Activated effector memory CD4-positive, alpha-beta T cell treated with anti-CD3 and anti-CD28 coated beads, Interleukin-2, amount 50 U/mL, for 16 hours (primary cell): Measurements from ENCODE around the gene RPP21.
A peak's percentile ranks its signal among the peaks of the same experiment; 100 is the strongest.
"Not testable (repeated sequence)": the region's sequence is repeated elsewhere in the genome, so short reads cannot be mapped to it uniquely, and the experiment has no call there.

Source experiments
- DNase-seq: peaks from one replicate; pipeline ENCODE4 v3.0.0-alpha.2; 2020

RPP21 gene

GRCh38 chr6:30331981-30332380, 13.0 kb upstream of the RPP21 start:
- DNase-seq, result no peak

DNA sequence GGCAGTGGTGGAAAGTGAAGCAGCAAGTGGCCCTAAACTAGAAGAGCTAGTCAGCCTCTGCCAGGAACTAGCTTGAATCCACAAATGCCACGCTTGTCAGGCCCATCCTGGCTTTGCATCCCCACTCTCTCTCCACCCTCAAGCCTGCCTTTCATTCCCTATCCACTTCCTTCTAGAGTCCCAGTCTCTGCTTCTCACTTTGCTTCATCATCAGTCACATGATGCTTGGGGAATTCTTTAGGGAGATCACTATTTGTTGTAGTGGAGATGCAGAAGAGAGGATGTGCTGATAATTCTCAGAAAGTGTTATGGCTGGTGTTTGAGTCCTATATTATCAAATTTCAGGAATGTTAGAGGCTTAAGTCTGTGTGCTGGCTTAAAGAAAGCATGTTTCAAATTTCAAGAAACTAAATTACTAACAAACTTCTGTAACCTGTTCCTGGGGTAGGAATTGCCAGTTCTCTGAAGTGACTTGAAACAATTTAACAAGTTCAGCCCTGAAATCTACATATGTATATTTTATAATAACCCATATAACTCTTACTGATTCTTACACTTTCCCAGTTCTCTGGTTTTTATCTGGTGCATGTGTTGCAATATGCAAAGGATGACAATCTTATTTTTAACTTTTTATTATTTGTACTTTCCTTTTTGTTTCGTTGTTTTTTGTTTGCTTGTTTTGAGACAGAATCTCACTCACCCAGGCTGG, 10.7 kb upstream of the RPP21 start:
- DNase-seq, result no peak

GRCh38 chr6:30340589-30341054, 4.3 kb upstream of the RPP21 start:
- no peak for DNase-seq

GRCh38 chr6:30341218-30341617, 3.7 kb upstream of the RPP21 start:
- DNase-seq, result no peak

- DNase-seq, result no peak
Observed at GRCh38 chr6:30341728-30342127, 3.2 kb upstream of the RPP21 start.

DNA sequence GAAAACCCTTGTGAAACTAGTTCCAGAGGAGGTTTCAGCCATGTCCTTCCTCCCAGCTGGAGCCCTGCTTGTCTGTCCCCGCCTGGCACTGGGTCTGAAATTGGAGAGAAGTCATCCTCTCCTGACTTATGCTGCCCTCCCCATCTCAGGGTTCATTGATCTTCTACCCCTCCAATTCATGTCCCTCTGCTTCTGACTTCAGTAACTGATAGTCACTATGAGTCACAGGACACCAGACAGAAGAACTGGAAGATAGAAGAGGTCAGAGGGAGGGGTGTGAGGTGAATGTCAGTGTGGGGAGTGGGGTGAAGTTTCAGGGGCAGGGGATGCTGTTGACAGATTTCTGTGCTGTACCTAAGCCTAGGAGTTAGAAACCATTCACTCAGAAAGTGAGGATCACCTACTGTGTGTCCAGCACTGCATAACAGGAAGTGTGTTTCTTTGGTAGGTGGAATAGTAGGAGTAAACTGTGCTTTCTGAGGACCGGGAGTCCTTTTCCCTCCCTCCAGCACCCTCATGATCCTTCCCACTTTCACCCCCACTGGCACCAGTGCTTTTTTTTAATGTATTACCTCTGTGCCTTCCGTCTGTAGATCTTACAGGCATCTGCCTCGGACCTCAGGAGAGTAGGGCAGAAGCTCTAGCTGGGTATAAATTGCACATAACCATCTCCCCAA, 627 bp upstream of the RPP21 start:
- no peak for DNase-seq

DNA sequence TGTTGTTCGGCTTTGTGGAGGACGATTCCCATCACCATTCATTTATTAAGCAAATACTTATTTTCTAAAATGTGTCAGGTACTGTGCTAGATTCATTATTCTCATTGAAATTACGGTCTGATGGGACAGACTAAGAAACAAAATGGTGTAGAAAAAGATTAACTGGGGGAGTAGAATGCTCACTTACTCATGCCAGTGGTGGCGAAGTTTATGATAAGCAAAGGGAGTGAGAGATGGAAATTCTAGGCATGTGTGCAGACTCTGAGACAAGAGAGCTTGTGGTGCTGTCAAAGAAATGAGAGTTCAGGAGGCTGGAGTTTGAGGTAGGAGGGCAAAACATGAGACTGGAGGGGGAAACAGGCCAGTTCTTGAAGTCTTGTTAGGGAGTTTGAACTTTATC, 896 bp downstream of the RPP21 start:
- DNase-seq, result no peak

DNA sequence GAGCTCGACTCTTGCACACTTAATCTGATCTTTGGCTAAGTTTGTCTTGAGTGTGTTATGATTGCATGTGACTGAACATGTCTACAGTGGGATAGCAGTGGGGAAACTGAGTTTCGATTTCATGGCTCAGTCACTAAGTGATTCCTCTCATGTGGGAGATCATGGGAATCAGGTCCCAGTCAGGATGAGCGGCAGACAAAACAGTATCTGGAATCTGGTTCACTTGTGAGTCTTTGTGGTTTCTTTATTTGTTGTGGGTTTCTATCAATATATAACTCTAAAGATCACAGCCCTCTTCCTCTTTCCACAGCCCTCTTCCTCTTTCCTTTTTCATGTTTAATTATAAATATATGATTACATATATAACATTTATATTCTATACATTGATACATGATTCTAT, 4.0 kb downstream of the RPP21 start:
- DNase-seq, result no peak

DNA sequence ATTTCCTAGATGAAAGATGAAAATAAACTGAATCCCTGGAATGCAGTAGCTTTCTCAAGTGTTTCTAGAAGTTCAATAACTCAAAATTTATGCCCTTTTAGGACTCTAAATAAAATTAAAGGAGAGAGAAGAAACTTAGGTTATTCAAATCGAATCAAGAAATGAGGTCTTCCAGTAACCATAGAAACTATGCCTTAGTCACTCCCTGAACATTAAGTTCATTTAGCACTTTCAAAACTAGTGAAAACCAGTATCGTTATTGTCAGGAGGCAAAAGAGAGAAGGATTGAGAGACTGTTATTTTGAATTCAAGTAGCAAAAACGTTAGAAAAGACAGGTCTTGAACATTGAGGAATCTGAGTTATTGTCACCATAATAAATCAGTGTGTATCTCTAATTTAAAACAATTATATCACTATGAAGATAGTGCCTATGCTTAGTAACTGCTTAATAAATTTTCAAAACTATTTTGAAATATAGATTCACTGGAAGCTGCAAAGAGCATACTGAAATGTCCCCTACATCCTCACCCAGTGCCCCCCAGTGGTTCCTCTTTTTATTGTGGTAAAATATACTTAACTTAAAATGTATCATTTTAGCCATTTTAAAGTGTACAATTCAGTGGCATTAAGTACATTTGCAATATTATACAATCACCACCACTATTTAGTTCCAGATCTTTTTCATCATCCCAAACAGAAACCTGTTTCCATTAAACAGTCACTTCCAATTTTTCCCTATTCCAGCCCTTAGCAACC, 4.6 kb downstream of the RPP21 start:
- DNase-seq, result no peak

DNA sequence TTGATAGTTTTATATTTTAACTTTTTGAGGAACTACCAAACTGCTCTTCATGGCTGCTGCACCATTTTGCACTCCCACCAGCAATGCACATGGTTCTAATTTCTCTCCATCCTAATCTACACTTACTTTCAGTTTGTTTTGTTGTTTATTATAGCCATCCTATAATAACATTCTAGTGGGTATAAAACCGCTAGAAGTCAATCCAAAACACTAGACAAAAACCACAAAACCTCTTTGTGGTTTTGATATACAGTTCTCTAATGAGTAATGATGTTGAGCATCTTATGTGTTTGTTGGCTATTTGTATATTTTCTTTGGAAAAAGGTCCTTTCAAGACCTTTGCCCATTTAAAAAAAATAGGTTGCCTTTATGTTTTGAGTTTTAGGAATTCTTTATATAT, 5.6 kb downstream of the RPP21 start:
- DNase-seq, result no peak

GRCh38 chr6:30352550-30352949, 7.6 kb downstream of the RPP21 start:
- DNase-seq, result no peak

DNA sequence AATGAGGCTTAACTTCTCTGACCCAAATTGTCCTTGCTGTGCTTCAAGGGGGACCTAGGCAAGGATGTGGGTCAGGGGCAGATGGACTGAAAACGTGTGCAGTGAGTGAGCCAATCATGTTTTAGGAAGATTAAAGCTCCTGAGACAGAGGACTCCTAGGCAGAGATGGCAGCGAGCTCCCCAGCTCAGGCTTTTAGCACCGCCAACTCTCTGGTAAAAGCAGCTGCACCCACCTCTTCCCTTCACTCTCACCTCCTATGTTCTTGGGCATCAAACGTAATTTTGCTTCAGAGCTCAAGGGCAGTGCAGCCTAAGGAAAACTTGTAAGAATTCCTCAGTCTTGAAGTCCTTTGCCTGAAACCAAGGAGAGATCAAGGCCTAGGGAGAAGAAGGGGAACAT, 10.3 kb downstream of the RPP21 start:
- no peak for DNase-seq

GRCh38 chr6:30356536-30356935, 11.6 kb downstream of the RPP21 start:
- no peak for DNase-seq

DNA sequence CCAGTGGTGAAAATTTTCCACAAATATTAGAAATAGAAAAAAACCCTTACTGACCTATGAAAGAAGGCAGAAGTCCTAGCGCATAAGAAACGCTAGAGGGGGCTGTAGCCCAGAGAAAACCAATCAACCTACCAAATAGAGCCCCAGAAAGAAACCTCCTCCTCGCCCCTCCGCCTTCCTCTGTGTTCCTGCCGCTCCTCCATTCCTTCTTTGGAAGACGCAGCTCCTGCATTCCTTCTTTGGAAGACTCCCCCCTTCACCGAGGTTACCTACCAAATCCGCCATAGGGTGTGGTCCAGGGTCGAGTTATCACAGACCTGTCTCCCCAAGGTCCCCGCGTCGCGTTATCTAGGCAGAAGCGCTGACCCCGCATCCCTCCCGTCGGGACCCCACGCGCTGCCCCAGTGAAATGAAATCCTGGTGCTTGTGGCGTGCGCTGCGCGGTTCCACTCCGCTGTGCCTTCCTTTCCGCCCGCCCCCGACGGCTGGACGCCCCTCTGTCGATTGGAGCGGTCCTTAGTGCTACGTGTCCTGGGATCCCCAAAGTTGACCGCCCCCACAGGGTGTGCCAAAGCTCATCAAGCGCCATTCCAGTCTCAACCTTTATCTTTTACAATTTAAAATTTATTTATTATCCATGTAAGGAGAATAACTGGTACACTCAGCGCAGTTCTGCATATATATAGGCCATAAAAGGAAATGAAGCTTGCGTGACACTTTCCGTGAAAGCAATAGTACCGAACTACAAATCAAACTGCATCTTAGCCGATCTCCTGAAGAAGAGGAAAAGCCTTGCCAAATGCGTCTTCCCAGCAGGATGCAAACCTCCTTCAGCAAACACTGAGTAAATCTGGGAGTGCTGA, 13.0 kb downstream of the RPP21 start:
- peak; percentile 80 for DNase-seq

DNA sequence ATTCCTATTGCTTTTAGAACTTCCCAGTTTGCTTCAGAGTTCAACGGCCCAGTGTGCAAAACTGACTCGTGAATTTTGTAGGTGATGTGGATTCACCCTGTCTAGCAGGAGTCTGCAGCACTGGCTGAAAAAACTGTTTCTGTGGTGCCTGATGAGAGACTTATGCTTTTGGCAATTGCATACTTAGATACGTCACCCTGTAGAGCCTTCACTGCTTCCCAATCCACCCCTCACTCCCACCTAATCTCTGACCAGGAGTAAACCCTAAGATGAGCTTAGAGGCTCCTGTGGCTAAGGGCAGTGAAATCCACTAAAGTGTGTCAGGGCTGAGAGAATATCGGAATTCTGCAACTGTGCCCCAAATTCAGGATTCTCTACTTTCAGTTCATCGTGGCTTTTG, 14.3 kb downstream of the RPP21 start:
- no peak for DNase-seq

DNA sequence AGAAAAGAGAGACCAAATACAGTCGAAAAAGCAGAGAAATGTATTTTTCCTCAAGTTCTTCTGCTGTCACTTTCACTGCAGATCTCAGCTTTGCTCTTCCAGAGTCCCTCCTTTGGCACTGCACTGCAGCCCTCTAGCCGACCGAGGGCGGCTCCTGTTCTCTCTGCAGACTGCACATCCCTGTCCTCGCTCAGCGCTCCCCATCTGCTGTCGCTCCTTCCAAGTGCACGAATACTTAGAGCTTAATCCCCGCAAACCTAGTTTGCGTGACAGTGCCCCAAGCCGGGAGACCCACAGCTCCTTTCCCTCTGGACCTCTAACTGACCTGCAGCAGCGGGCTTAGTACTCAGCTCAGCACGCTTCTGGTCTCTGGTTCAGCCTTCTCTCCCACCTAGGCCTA, 15.2 kb downstream of the RPP21 start:
- no peak for DNase-seq

GRCh38 chr6:30361661-30362060, 16.7 kb downstream of the RPP21 start:
- no peak for DNase-seq

- no peak for DNase-seq
Observed at GRCh38 chr6:30363459-30363858, 18.5 kb downstream of the RPP21 start.

- DNase-seq, result no peak
Observed at GRCh38 chr6:30364591-30364990, 19.6 kb downstream of the RPP21 start.

DNA sequence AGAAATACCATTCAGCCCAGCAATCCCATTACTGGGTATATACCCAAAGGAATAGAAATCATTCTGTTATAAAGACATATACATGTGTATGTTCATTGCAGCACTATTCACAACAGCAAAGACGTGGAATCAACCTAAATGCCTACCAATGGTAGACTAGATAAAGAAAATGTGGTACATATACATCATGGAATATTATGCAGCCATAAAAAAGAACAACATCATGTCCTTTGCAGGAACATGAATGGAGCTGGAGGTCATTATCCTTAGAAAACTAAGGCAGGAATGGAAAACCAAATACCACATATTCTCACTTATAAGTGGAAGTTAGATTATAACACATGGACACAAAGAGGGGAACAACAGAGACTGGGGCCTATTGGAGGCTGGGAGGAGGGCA, 24.3 kb downstream of the RPP21 start:
- DNase-seq, result not testable (repeated sequence)

GRCh38 chr6:30378290-30378937, 33.5 kb downstream of the RPP21 start:
- no peak for DNase-seq

DNA sequence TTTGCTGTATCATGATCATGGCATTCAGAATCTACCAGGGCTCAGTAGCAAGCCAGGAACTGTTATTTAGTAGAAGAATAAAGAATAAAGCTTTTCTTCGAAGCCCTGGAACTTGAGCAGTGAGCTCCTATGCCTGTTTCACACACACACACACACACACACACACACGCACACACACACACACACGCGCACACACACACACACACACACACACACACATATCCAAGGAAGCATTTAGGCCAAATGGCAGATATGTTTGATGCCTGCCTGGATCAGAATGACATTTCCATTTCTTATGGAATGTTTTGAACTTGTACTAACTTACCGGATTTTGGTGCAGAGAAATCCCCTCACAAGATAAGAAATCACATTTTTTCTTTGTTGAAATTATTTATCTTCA, 35.5 kb downstream of the RPP21 start:
- DNase-seq, result no peak

GRCh38 chr6:30386166-30386565, 41.2 kb downstream of the RPP21 start:
- DNase-seq, result no peak
